ENCODE data around the gene KIF3A.

The KIF3A gene

DNA sequence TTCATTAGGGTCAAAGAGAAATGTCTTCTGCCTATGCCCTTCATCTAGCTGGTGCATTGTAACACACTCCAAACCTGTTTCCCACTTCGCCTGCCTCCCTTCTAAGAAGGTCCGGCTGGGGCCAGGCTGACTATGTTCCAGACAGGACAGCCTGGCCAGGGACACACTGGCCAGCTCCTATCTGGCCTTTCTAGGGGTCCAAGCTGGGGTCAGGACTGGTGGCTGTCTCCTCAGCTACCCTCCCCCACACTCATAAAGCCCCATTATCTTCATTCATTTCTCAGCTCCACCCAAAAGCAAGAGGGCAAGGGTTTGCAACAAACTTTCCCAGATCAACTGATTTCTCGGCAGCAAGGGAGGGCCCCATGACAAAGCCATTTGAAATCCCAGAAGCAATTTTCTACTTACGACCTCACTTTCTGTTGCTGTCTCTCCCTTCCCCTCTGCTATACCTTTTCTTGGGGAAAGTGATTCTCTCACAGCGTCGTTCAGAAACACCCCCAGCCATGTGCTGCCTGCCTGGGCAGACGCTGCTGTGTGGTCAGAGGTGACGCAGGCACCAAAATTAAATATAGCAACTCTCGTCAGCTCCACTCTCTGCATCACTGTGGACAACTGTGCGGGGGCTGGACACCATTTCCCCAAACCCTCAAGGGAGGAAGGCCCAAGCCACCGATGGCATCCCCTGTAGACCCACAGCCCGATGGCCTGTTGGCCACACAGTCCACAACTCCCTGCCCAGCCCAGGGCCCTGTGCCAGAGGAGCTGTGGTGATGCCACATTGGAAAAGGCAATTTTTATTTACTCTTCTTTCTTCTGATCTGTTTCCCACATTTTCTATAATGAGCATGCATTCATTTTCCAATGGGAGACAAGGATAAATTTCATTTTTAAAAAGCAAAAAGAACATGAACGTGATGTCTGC, 73.3 kb downstream of the KIF3A start:
- DNase-seq (ENCODE audit: low read depth, low spot score) = no peak

DNA sequence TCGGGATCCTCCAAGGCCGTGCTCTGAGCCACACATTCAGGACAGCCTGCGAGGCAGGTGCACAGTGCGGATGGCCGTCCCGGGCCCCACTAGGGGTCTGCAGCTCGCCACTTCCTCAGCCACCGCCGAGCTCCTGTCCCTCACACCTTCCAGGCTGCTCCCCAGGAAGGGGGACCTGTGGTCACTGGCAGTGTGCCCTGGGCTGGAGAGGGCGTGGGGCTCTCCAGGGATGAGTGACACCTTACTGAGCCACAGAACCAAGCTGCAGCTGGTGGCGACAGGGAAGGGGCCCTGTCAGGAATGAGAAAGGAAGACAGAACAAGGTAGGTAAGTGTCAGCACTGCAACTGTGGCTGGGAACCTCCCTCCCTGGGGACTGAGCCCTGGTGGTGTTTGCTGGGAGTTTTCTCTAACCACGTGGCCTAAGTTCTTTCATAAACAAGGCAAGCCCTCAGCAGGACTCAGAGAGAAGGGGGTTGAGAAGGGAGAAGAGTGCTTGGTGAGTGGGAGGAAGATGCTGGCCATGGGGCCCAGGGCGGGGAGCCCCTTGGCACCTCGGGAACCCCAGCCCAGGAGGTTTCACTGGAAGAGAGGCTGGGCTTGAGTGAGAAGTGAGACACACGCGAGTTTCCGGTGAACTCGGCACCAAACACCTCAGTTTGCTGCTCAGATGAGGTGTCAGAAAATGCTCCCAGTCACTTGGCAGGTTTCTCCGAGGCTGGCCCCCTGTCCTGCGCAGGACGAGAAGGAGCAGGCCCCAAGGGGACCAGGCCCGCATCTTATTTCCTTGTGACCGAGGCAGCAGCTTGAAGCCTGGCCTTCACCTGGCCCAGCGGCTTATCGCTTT, 74.2 kb downstream of the KIF3A start:
- DNase-seq (ENCODE audit: low read depth, low spot score) = no peak

- no peak for DNase-seq (ENCODE audit: low read depth, low spot score)
These were observed 75.3 kb downstream of the KIF3A start for GRCh38 chr5:132662004-132662401.

GRCh38 chr5:132661231-132662003, 75.9 kb downstream of the KIF3A start:
- no peak for DNase-seq (ENCODE audit: low read depth, low spot score)

GRCh38 chr5:132659598-132660493, 77.5 kb downstream of the KIF3A start:
- DNase-seq (ENCODE audit: low read depth, low spot score) = no peak

- DNase-seq (ENCODE audit: low read depth, low spot score) = no peak
These were observed 78.7 kb downstream of the KIF3A start for GRCh38 chr5:132658381-132659302.

DNA sequence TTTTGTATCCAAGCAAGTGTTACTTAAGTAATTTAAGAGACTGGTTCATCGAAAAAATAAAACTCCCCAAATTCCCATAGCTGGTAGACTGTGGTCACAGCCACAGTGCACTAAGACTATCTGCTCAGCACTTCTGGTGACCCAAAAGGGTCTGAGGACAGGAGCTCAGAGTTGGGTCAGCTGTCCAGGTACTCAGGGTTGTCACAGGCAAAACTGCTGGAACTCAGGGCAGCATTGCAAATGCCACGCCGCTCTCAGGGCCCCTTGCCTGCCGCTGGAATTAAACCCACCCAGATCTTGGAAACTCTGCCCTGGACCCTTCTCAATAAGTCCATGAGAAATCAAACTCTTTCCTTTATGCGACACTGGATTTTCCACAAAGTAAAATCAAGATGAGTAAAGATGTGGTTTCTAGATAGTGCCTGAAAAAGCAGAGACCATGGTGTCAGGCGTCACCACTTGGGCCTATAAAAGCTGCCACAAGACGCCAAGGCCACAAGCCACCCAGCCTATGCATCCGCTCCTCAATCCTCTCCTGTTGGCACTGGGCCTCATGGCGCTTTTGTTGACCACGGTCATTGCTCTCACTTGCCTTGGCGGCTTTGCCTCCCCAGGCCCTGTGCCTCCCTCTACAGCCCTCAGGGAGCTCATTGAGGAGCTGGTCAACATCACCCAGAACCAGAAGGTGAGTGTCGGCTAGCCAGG, 79.5 kb downstream of the KIF3A start, which contains the start of gene IL13:
IL13 (plus strand) TSS at position 498 of the 705 bp plus-strand sequence; CDS start at position 512, 14 bp downstream.
- DNase-seq (ENCODE audit: low read depth, low spot score) = no peak

- DNase-seq (ENCODE audit: low read depth, low spot score) = no peak
These were observed 80.5 kb downstream of the KIF3A start for GRCh38 chr5:132656774-132657355.

DNA sequence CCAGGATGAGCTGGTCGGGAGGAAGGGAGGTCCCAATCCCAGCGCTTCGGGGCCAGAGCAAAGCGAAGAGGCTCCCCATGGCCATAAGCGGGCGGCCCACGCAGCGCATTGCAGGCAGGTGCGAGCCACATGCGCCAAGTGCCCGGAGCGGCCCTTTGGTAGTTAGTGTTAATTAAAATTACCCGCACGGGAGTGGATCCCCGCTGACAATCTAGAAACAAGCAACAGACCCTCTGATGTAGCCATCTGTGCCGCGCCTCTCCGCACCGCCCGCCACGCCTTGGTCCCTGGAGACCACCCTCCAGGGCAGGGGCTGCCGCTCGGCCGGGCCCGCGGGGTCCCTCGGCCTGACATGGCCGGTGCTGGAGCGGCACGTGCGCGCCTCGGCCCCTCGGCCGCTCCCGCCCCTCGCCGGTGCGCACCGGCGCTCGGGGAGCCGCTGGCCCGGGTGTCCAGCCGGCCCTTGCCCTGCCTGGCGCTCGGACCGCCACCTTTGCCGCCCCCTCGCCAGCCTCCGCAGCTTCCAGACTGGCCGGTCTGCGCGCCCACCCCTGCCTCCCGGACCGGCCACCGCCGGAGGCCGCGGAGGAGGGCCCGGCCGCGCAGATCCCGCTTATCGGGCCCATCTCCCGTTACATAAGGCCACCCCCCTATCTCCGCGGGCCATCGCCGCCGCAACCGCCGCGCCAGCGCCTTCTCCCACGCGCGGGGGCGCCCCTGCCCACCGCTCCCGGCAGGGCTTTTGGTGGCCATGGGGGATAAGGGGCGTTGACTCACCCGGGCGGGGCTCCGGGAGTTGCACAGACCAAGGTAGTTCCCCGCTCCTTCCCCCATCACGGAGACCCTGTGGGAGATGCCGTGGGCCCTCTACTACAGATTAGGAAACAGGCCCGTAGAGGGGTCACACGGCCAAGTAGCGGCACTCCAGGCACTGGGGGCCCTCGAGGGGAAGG, 81.2 kb downstream of the KIF3A start:
- no peak for DNase-seq (ENCODE audit: low read depth, low spot score)

- no peak for DNase-seq (ENCODE audit: low read depth, low spot score)
These were observed 83.6 kb downstream of the KIF3A start for GRCh38 chr5:132653716-132654115.

DNA sequence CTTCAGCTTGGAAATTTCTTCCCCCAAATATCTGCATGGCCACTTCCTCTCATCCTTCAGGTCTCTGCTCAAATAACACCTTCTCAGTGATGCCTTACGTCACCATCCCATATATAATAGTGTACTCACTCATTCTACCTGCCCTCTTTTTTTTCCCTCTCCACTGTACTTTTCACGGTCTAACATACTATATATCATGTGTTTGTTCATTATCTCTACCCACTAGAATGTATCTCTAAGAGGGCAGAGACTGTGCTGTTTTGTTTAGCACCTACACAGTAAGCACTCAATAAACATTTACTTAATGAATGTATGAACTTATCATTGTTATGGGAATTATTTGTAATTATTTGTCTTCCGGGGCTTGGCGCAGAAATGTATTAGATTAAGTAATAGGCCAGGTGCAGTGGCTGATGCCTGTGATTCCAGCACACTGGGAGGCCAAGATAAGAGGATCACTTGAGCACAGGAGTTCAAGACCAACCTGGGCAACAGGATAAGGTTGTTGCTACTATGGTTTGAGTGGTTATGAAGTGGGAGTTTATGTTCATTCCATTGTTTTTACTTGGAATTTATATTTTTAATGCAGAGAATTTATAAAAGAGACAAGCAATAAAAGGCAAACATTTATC, 85.4 kb downstream of the KIF3A start:
- no peak for DNase-seq (ENCODE audit: low read depth, low spot score)

- no peak for DNase-seq (ENCODE audit: low read depth, low spot score)
These were observed 89.0 kb downstream of the KIF3A start for GRCh38 chr5:132648355-132648754.

- DNase-seq (ENCODE audit: low read depth, low spot score) = no peak
These were observed 89.9 kb downstream of the KIF3A start for GRCh38 chr5:132647473-132647872.

DNA sequence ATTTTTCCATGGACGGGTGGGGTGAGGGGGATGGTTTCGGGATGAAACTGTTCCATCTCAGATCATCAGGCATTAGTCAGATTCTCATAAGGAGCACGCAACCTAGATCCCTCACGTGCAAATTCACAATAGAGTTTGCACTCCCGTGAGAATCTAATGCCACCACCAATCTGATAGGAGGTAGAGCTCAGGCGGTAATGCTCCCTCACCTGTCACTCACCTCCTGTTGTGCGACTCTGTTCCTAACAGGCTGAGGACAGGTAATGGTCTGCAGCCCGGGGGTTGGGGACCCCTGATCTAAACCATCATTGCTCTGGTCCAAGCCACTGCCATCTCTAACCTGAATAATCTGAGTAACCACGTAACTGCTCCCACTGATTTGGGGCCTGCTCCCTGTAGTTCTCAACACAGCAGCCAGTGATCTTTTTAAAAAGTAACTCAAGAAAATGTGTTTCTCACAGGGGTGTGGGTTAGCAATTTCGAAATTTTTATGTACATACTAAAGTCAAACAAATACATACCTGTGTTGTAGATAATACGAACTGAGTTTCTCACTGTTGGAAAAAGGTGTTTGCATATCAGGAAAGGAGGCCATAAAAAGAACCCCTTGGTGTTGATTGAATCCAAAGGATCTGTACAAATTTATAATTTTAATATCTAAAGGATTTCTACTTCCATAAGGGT, 90.6 kb downstream of the KIF3A start:
- DNase-seq (ENCODE audit: low read depth, low spot score) = no peak

- no peak for DNase-seq (ENCODE audit: low read depth, low spot score)
These were observed 93.2 kb downstream of the KIF3A start for GRCh38 chr5:132644177-132644576.
